ENCODE measurements around the gene ITGB6. TPM values are rescaled to one million over a fixed set of nuclear protein-coding genes. Genes with fewer than 3 reads are reported as not detected.

ITGB6 gene
- total and polyA plus RNA-seq, 2 of the 8 experiments (the other 6 are each of a cell fraction or from before 2014, with no cell fraction given), result not detected

- no peak overlapping the region for H3K9ac ChIP-seq (replicated peaks in 1 of 4; ENCODE audit: extremely low read depth in 1 of 4, low read depth in 3 of 4, low read length in 3 of 4)
- no peak overlapping the region for H4K8ac ChIP-seq (ENCODE audit: extremely low read depth, insufficient read depth, low read length)
- no peak overlapping the region for H2BK5ac ChIP-seq (ENCODE audit: low read depth, low read length)
- ChIA-PET POLR2A (ENCODE audit: partially characterized antibody) (no interaction called here), CTCF (ENCODE audit: partially characterized antibody) (interaction anchor here (0.6 to 5.1 kb wide), 7 partner anchors 18 to 756 kb away, joined by 3 to 43 read pairs (median 3); no protein-coding TSS in a partner anchor)
- no peak overlapping the region for H3K23ac ChIP-seq (ENCODE audit: insufficient read length)
- no peak for TF ChIP-seq POU5F1 (IDR thresholded peaks at IDR 0.05; ENCODE audit: low read depth, low read length)
- TF ChIP-seq KDM5A (IDR thresholded peaks at IDR 0.05; ENCODE audit: low read length), result no peak
- no peak for TF ChIP-seq BACH1 (IDR thresholded peaks at IDR 0.05; ENCODE audit: low read length)
- TF ChIP-seq NANOG (IDR thresholded peaks at IDR 0.05; ENCODE audit: insufficient read depth, low read depth, low read length, poor library complexity, severe bottlenecking), result no peak
- no peak for TF ChIP-seq TBP (IDR thresholded peaks at IDR 0.05; ENCODE audit: low read depth, low read length)
- no peak for TF ChIP-seq ZNF274 (IDR thresholded peaks at IDR 0.05; ENCODE audit: borderline replicate concordance, extremely low read depth, low read length)
- no peak for TF ChIP-seq SP1 (IDR thresholded peaks at IDR 0.05; ENCODE audit: low read depth, low read length)
- no peak for TF ChIP-seq MAFK (IDR thresholded peaks at IDR 0.05; ENCODE audit: low read depth, low read length)
- H4K5ac ChIP-seq (ENCODE audit: insufficient read length, low read depth, low read length), result no peak overlapping the region
- H3K27me3 ChIP-seq (replicated peaks in 1 of 4; ENCODE audit: control insufficient read depth in 3 of 4, extremely low read depth in 1 of 4, insufficient read depth in 3 of 4, low read length in 3 of 4), result no peaks in the 10 kb centered on the region
- no peak overlapping the region for H2BK120ac ChIP-seq (replicated peaks; ENCODE audit: low read depth, low read length)
- no peak overlapping the region for H2BK15ac ChIP-seq (ENCODE audit: low read length)
- no peak overlapping the region for H4K91ac ChIP-seq (replicated peaks; ENCODE audit: insufficient read length, low read length)
- no peaks in the 10 kb centered on the region for H4K20me1 ChIP-seq (replicated peaks in 1 of 2; ENCODE audit: control insufficient read depth in 1 of 2, insufficient read depth in 2 of 2, low read length in 2 of 2)
- FAIRE-seq (no peak), DNase-seq (ENCODE audit: low read depth in 1 of 2, low spot score in 2 of 2) (no peak)
- no peaks in the 10 kb centered on the region for H3K79me1 ChIP-seq (ENCODE audit: low read depth, low read length)
- H3K9me3 ChIP-seq (ENCODE audit: insufficient read depth in 2 of 2, low read depth in 1 of 2, low read length in 1 of 2), result no peaks in the 10 kb centered on the region
- peaks cover 0 to 2% (median 0%) of the 10 kb centered on the region in 4 experiments; a peak in 1 of 7 replicates for H3K4me1 ChIP-seq (replicated peaks in 1 of 4; ENCODE audit: control insufficient read depth in 3 of 4, insufficient read depth in 4 of 4, low read length in 3 of 4)
- no peak overlapping the region for H3K18ac ChIP-seq (ENCODE audit: extremely low read depth, low read length)
- no peak overlapping the region for H3K4ac ChIP-seq (replicated peaks; ENCODE audit: insufficient read length, low read depth, low read length)
- no peak overlapping the region for H3K27ac ChIP-seq (ENCODE audit: low read depth, low read length)
- H3K36me3 ChIP-seq (ENCODE audit: control insufficient read depth in 2 of 4, insufficient read depth in 4 of 4, low read length in 3 of 4), result no peaks in the 10 kb centered on the region
- WGBS, 2 experiments (ENCODE audit: extremely low coverage in 1 of 2, insufficient coverage in 1 of 2, insufficient read length in 1 of 2, insufficient replicate concordance in 2 of 2, low coverage in 1 of 2, low lambda C conversion rate in 2 of 2, missing lambda C conversion rate in 1 of 2), result 95% methylated on average over 8 of the region's 8 CpGs; no CpG with 5 or more reads in 1 of the 2 experiments
- H3K79me2 ChIP-seq (ENCODE audit: control insufficient read depth in 1 of 2, insufficient read depth in 2 of 2, low read length in 2 of 2), result no peaks in the 10 kb centered on the region
- no peak overlapping the region for H3K56ac ChIP-seq (replicated peaks; ENCODE audit: insufficient read length, low read depth, low read length)
- no peak overlapping the region for H3K4me3 ChIP-seq (ENCODE audit: extremely low read depth in 1 of 4, insufficient read depth in 2 of 4, low read depth in 3 of 4, low read length in 4 of 4)
- H3K4me2 ChIP-seq (ENCODE audit: insufficient read depth in 1 of 2, low read depth in 2 of 2, low read length in 2 of 2), result no peak overlapping the region
- H3K14ac ChIP-seq (ENCODE audit: insufficient read length), result no peak overlapping the region
- no peak overlapping the region for H2BK12ac ChIP-seq (ENCODE audit: low read depth, low read length)
- H2AK5ac ChIP-seq (ENCODE audit: low read depth, low read length), result no peak overlapping the region
- H2BK20ac ChIP-seq (ENCODE audit: low read length), result no peak overlapping the region
- no peak overlapping the region for H2AFZ ChIP-seq (ENCODE audit: low read length)
- H3K23me2 ChIP-seq (ENCODE audit: low read depth, low read length), result no peaks in the 10 kb centered on the region
Measured at GRCh38 chr2:160111951-160112798, 87.9 kb downstream of the ITGB6 start.

Data from H1 (cell line).